ENCODE results near the gene AFG3L2. TPM values are rescaled to one million over a fixed set of nuclear protein-coding genes. Genes with fewer than 3 reads are reported as not detected.

Gene AFG3L2
- polyA plus RNA-seq, 4 donors, result 66.5 to 76.6 (median 69.7) TPM

GRCh38 chr18:12327510-12328178 lies 49.4 kb downstream of the AFG3L2 start:
- DNase-seq (ENCODE audit: low read depth in 4 of 4, low spot score in 3 of 4), result no peak

GRCh38 chr18:12326711-12327460 lies 50.1 kb downstream of the AFG3L2 start:
- no peak for DNase-seq (ENCODE audit: low read depth in 4 of 4, low spot score in 3 of 4)

GRCh38 chr18:12325726-12326245 lies 51.2 kb downstream of the AFG3L2 start:
- no peak for DNase-seq (ENCODE audit: low read depth in 4 of 4, low spot score in 3 of 4)

- no peak for DNase-seq (ENCODE audit: low read depth in 4 of 4, low spot score in 3 of 4)
Measured at GRCh38 chr18:12324991-12325725, 51.9 kb downstream of the AFG3L2 start.

- DNase-seq (ENCODE audit: low read depth in 4 of 4, low spot score in 3 of 4), result no peak
Measured at GRCh38 chr18:12321333-12321732, 55.7 kb downstream of the AFG3L2 start.

- DNase-seq (ENCODE audit: low read depth in 4 of 4, low spot score in 3 of 4), result no peak
Measured at GRCh38 chr18:12318857-12319256, 58.2 kb downstream of the AFG3L2 start.

GRCh38 chr18:12318334-12318697 lies 58.7 kb downstream of the AFG3L2 start:
- no peak for DNase-seq (ENCODE audit: low read depth in 4 of 4, low spot score in 3 of 4)

- DNase-seq (ENCODE audit: low read depth in 4 of 4, low spot score in 3 of 4), result no peak
Measured at GRCh38 chr18:12317664-12318333, 59.2 kb downstream of the AFG3L2 start.

- no peak for DNase-seq (ENCODE audit: low read depth in 4 of 4, low spot score in 3 of 4)
Measured at GRCh38 chr18:12315911-12316310, 61.1 kb downstream of the AFG3L2 start.

GRCh38 chr18:12315490-12315889 lies 61.5 kb downstream of the AFG3L2 start:
- no peak for DNase-seq (ENCODE audit: low read depth in 4 of 4, low spot score in 3 of 4)

GRCh38 chr18:12314591-12315305 lies 62.3 kb downstream of the AFG3L2 start:
- DNase-seq (ENCODE audit: low read depth in 4 of 4, low spot score in 3 of 4), result no peak

- no peak for DNase-seq (ENCODE audit: low read depth in 4 of 4, low spot score in 3 of 4)
Measured at GRCh38 chr18:12313530-12314245, 63.3 kb downstream of the AFG3L2 start.

- no peak for DNase-seq (ENCODE audit: low read depth in 4 of 4, low spot score in 3 of 4)
Measured at GRCh38 chr18:12312976-12313375, 64.1 kb downstream of the AFG3L2 start.

GRCh38 chr18:12310762-12311161 lies 66.3 kb downstream of the AFG3L2 start:
- no peak for DNase-seq (ENCODE audit: low read depth in 4 of 4, low spot score in 3 of 4)

- no peak for DNase-seq (ENCODE audit: low read depth in 4 of 4, low spot score in 3 of 4)
Measured at GRCh38 chr18:12309683-12310198, 67.3 kb downstream of the AFG3L2 start.

GRCh38 chr18:12308386-12309100 lies 68.5 kb downstream of the AFG3L2 start:
- DNase-seq (ENCODE audit: low read depth in 4 of 4, low spot score in 3 of 4), result peak in 2 of 4 donors; percentile 42 to 55

- DNase-seq (ENCODE audit: low read depth in 4 of 4, low spot score in 3 of 4), result peak in 1 of 4 donors; percentile 26
Measured at GRCh38 chr18:12307701-12308385, 69.2 kb downstream of the AFG3L2 start, which contains the start of gene TUBB6. Gene TUBB6 (plus strand): TSS chr18:12308241. CDS start chr18:12308293, 52 bp downstream.

Measured in right renal pelvis (tissue), 4 donors.